ENCODE measurements around the gene ASCL3.
"Not testable (repeated sequence)": the region's sequence is repeated elsewhere in the genome, so short reads cannot be mapped to it uniquely, and the experiment has no call there.

Gene ASCL3

GRCh38 chr11:8942518-8943066, at the start of gene ASCL3:
TSS of gene ASCL3 (minus strand) at chr11:8943016. CDS start at chr11:8938161, 4,855 bp downstream.
- DNase-seq (ENCODE audit: low spot score): no peak

DNA sequence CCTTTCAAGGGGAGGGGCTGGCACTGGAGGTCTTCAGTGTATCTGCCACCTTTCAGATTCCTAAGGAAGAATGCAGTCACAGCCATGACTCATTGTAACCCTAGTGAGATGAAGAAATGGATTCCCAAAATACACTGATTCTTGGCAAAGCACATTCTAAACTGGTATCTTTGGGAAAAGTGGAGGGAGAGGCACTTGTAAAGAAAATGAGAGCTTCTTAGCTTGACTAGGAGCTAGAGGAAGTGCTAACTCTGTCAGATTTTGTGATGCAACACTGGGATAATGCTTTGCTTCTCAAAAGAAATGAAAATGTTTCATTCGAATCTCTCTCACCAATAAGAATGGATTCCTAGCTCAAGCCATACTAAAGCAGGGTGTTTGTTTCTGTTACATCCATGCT, 46.6 kb upstream of the ASCL3 start:
- DNase-seq (ENCODE audit: low spot score): peak; percentile 25

DNA sequence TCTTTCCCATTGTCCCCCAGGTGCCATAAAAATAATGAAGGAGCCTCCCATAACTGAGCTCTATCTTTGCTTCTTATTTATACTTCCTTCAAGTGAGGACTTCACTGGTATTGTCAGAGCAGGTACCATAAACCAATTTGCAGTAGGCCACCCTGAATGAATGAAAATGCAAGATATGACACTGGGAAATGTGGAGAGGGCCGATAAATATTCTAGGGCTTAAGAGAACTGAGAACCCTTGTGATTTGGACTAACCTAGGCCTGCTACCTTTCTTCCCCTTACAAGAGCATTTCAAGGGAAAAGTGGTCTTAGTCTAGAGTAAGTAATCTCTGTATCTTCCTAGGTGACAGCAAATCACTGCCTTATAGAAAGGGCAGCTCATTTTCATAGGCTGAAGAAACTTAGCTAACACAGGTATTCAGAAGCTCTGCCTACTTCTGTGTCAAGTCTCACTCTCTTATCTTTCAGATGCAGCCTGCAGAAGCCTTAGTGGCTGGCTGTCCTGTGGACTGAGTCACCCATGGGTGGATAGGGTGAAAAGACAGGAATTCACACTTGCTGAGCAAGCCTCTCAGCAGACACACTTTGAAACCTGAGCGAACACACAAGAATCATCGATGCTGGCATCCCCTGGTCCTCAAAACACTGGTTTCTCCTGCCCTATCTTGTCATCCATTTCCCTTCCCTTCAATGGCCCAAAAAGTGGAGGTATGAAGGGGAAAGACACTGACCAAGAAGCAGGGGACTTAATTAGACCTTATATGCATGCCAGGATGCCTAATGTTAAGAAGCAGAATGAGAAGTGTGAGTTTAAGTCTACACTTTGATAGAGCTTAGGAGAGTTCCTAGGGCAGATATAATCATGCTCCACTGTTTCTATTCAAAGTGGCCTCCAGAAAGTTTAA, 45.8 kb upstream of the ASCL3 start:
- peak; percentile 91 for DNase-seq (ENCODE audit: low spot score)

DNA sequence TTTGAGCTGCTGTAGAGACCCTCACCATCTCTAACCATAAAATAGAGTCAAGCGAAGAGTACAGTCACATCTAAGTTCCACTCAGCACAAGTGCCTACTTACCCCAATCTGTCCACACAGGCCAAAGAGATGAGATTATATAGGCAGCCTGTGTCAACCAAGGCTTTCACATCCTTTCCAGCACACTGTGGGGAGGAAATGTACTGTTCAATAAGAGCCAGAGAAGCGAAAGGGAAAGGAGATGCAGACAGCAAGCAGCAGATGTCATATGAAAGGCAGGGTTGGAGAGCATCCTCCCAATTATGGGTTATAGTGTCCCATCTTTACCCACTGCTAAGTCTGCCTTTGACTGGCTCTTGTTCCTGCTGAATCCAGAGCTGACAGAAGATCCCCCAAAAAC, 44.6 kb upstream of the ASCL3 start:
- DNase-seq (ENCODE audit: low spot score): no peak

DNA sequence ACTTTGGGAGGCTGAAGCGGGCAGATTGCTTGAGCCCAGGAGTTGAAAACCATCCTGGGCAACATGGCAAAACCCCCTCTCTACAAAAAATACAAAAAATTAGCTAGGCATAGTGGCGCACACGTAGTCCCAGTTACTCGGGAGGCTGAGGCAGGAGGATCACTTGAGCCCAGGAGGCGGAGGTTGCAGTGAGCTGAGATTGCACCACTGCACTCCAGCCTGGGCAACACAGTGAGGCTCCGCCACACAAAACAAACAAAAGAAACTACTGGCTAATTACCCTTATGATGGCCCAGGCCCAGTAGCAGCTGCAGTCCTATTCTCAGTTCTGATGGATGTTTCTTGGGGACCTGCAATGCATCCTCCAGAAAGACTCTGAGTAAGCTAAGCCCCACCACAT, 44.0 kb upstream of the ASCL3 start:
- DNase-seq (ENCODE audit: low spot score): not testable (repeated sequence)

DNA sequence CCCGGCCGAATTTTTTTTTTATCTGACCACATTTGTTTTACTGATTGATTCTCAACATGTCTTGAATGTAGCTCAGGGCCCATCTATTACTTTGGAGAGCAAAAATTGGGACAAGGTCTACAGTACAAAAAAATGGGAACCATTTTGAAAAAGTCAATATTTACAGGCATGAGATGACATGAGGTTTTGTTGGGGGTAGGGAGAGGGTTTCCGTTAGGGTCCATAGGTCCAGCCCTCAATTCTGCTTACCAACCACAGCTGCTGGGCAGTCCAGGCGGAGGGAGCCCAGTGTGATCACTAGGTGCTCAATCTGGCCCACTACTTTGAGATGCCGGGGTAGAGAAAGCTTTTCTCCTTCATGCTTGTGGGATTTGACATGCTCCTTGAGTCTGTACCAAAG, 42.6 kb upstream of the ASCL3 start:
- no peak for DNase-seq (ENCODE audit: low spot score)

DNA sequence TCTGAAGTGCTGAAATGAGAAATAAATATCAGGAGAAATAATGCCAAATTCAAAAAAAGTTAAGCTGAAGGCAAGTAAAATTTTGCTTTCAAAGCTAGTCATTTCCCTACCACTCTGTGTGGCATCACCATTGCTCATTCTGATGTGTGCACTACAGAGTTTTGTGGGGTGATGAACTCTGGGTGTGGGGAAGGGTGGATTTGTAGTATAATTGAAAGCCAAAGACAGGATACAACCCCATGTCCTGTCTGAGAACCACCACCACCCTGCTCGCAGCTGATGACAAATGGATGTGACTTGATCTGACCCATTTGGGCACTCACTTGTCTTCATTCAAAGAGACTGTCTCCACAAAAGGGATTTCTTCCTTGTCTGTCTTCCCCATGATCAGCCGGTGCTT, 40.7 kb upstream of the ASCL3 start:
- no peak for DNase-seq (ENCODE audit: low spot score)

DNA sequence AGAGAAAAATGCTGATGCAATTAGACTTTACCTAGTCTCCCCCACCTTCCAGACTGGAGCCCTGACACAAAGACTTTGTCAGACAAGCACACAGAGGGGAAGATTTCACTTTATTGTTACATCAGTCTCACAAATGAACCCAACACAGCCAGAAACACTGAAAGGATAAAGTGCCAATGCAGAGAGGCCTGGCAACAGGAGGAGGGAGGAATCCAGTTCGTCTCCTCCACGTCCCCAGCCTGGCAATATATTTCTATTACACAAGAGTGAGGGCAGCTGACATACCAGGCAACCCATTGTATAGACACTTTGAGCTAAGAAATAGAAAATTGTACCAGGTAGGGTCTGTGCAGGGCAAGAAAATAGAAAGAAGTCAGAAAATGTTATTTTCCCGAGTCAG, 37.7 kb upstream of the ASCL3 start:
- DNase-seq (ENCODE audit: low spot score): no peak

- DNase-seq (ENCODE audit: low spot score): not testable (repeated sequence)
These were observed 36.5 kb upstream of the ASCL3 start for GRCh38 chr11:8979365-8979764.

GRCh38 chr11:8973121-8973520, 30.3 kb upstream of the ASCL3 start:
- DNase-seq (ENCODE audit: low spot score): no peak

- no peak for DNase-seq (ENCODE audit: low spot score)
These were observed 29.1 kb upstream of the ASCL3 start for GRCh38 chr11:8971924-8972316.

GRCh38 chr11:8971196-8971923, 28.5 kb upstream of the ASCL3 start:
- no peak for DNase-seq (ENCODE audit: low spot score)

DNA sequence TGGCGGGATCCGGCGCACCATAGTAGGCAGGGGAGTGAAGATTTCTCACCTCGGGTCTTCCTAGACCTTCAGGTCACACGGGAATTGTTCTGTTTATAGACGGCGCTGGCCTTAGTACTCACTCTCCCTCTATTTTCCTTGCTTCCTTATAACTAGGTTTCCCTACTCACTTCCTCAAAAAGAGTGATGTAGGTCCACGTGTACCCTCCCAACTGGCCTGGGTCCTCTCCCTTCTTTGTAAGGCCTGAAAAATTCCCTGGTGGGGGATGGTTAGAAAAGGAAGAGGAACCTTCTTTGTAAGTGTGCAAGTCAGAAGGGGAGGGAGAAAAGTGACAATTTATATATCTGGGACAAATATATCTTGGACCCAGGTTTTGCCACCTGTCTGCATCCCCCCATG, 24.4 kb upstream of the ASCL3 start:
- no peak for DNase-seq (ENCODE audit: low spot score)

DNA sequence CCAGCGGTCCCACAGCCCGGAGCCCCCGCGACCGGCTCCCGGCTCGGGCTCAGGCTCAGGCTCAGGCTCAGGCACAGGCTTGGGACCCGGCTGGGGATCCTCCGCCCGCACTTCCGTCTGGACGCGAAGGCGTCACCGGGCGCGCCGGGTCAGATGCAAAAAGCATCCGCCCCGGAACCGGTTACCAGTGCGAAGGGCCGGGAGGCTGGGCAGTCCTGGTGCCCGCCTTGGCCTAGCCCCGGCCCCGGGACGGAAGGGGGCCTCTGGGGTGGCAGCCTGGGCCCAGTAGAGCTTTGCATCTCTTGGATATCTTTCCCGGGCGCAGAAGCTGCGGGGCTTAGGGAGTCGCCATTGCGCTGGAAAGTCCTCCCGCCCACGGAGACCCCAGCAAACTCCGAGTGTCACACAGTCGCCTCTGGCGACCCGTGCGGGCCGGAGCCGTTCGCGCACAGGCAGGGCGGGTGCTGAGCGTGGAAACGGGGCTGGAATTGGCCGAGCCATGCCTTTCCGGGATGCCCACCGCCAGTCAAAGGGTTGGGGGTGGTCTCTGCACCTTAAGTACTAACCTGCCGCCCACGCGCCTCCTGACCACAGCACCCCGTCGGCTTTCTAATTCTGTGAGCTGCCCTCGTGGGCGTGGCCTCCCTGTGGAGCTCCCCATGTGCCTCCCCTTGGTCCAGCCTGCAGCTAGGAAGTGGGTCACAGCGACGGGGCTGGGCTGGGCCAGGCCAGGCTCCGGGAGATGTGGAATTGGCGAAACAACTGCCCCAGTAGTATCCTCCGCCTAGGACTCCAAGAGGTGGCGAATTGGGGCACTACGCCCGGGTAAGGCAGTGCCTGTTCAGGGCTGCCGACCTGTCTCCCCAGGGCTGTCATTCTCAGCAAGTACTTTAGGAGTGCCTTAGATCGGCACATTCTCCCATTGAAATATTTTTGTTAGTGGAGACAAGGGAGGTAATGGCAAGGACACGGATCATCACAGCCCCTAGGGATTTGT, 21.8 kb upstream of the ASCL3 start, which contains the start of gene TMEM9B:
Gene TMEM9B, minus strand, starts transcription at position 119 of the 997 bp plus-strand sequence. CDS start 129 bp downstream, outside the sequence.
- peak; percentile 84 for DNase-seq (ENCODE audit: low spot score)

DNA sequence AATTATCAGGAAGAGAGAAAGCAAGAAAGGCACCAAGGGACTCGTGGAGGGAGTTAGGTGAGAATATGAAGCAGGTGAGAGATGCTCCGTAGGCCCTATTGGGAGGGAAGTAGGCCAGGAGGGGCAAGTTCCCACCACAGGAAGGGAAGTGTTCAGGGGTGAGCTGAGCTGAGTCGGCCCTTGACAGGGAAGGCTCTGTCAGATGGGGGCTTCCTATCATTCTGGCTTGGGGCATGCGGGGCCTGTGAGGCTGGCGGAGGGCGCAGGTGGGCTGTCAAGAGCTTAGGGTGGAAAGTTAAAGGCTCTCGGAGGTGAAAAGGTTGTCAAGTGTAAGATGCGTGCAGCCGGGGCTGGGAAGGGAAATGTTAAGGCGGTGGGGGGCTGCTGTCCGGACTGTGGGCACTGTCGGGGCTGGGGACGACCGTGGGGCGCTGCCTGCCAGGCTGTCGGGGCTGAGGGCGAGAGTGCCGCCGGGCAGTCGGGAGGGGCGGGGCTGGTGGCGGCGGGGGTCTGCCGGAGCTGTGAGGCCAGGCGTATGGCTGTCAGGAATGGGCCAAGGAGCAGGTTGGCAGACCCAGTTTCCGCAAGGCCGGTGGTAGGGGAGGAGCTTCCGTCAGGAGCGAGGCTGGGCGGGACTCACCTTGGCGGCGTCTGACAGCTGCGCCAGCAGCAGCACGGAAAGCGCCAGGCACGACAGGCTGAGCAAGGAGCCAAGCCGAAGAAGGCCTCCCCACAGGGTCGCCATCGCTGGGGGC, 20.9 kb upstream of the ASCL3 start:
- DNase-seq (ENCODE audit: low spot score): peak; percentile 87

DNA sequence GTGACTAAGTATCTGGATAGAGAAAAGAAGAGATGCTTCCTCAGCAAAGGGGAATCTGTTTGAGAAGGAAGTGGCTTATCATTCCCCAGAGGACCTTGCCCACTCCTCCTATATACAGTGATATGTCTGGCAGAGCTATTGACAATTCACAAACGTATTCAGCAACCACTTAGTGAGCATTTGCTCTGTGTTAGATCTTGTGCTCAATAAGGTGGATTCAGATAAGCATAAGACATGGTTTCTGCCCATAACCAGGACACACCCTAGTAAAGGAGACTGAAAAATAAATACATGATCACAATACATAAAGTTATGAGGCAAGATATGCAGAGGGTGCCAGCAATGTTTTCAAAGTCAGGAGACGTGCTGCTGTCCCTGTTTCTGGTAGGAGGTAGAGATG, 20.0 kb upstream of the ASCL3 start:
- DNase-seq (ENCODE audit: low spot score): peak; percentile 83

GRCh38 chr11:8961401-8961800, 18.6 kb upstream of the ASCL3 start:
- peak; percentile 17 for DNase-seq (ENCODE audit: low spot score)

DNA sequence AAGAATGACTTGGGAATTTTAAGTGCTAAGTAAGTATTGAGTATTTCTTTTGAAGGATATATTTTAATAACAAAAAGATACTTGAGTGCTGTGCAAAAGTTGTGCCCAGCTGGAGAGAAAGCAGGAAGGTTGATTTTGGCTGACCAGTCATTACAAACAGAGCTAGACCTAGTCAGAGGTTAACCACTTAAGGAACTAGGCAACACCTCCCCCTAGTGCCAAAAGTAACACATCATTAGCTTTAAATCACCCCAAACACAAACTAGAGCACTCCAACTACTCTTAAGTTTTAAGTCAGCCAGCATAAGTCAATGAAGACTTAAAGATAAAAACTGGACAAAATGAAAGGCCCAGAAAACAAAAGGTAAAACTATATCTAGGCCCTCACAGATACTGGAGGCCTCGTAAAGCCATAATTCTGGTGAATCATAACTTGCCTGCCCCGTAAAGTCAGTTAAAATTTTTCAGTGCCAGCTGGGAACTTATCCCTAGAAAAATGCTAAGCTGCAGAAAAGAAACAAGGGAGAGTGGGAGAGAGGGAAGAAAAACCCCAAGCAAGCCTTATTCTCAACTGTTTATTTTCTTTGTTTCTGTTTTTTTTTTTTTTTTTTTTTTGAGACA, 16.8 kb upstream of the ASCL3 start:
- DNase-seq (ENCODE audit: low spot score): peak; percentile 83

DNA sequence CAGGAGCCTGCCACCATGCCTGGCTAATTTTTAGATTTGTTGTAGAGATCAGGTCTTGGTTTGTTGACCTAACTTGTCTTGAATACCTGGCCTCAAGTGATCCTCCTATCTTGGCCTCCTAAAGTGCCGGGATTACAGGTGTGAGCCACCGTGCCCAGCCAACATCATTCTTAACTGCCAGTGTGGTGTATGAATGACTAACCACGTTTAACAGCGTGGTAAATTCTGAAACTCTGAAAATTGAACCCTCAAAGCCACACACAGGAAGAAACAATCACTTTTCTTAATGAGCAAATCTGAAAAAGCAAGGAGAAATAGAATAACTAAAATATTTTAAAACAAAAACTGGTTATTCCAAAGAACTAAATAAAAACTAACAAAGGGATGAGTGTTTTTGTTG, 14.0 kb upstream of the ASCL3 start:
- DNase-seq (ENCODE audit: low spot score): no peak

- DNase-seq (ENCODE audit: low spot score): no peak
These were observed 6.1 kb upstream of the ASCL3 start for GRCh38 chr11:8948886-8949285.
